ENCODE measurements around the gene EBF4.
"Not testable (repeated sequence)": the region's sequence is repeated elsewhere in the genome, so short reads cannot be mapped to it uniquely, and the experiment has no call there.

EBF4 gene

DNA sequence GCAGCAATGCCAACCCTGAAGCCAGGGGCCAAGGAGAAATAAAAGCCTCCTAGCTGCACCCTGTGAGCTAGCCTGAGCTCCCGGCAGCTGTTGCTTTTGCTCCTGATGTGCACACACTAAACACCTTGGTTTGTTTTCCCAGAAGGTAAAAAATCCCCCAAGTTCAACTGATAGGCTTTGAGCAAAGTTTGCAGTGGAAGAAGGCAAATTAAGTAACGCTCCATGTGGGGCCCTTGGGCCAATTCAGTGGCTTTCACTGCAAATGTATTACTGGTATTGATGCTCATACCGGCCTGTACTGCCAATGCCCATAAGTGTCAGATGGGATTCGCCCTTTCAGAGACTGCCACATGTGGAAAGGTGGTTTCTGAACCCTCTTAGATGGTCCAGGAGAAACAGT, 19.1 kb upstream of the EBF4 start:
- no peak for DNase-seq (ENCODE audit: low spot score)

DNA sequence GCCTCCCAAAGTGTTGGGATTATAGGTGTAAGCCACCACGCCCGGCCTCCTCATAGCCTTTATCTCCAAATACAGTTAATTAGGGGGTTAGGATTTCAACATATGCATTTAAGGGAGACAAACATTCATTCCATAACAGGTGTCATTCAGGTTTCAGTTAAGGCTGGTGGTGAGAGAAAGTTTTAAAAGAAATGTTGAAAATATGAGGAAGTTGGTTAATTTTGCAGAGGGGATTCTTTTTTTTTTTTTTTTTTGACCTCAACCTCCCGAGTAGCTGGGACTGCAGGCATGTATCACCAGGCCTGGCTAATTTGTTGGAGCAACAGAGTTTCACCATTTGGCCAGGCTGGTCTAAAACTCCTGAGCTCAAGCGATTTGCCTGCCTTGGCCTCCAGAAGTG, 12.5 kb upstream of the EBF4 start:
- DNase-seq (ENCODE audit: low spot score) = no peak

GRCh38 chr20:2682040-2682439, 10.5 kb upstream of the EBF4 start:
- not testable (repeated sequence) for DNase-seq (ENCODE audit: low spot score)

- not testable (repeated sequence) for DNase-seq (ENCODE audit: low spot score)
Observed at GRCh38 chr20:2684817-2685216, 7.8 kb upstream of the EBF4 start.

- no peak for DNase-seq (ENCODE audit: low spot score)
Observed at GRCh38 chr20:2687514-2687913, 5.1 kb upstream of the EBF4 start.

GRCh38 chr20:2688041-2688591, 4.5 kb upstream of the EBF4 start:
- DNase-seq (ENCODE audit: low spot score) = no peak

DNA sequence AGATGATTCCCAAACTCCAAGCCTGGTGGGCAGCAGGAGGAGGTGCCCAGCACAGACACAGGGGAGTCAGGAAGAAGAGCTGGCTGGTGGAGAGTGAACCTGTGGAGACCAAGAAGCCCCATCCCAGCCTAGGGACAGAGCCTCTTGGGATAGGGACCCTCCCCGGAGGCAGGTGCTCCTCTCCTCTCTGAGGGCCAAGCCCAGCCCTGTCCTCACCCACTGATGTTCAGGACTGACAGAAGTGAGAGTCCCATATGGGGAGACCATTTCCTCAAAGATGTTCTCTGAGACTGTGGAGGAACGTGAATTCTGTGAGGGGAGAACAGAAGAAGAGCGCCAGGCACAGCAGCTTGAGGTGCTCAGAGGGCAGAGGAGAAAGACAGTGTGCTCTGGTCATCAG, 2.4 kb upstream of the EBF4 start:
- DNase-seq (ENCODE audit: low spot score) = no peak

GRCh38 chr20:2690718-2691117, 1.9 kb upstream of the EBF4 start:
- no peak for DNase-seq (ENCODE audit: low spot score)

GRCh38 chr20:2691127-2691526, 1.5 kb upstream of the EBF4 start:
- DNase-seq (ENCODE audit: low spot score) = no peak

- DNase-seq (ENCODE audit: low spot score) = no peak
Observed at GRCh38 chr20:2691663-2692035, 931 bp upstream of the EBF4 start.

GRCh38 chr20:2692886-2693285, 306 bp downstream of the EBF4 start:
- DNase-seq (ENCODE audit: low spot score) = no peak

DNA sequence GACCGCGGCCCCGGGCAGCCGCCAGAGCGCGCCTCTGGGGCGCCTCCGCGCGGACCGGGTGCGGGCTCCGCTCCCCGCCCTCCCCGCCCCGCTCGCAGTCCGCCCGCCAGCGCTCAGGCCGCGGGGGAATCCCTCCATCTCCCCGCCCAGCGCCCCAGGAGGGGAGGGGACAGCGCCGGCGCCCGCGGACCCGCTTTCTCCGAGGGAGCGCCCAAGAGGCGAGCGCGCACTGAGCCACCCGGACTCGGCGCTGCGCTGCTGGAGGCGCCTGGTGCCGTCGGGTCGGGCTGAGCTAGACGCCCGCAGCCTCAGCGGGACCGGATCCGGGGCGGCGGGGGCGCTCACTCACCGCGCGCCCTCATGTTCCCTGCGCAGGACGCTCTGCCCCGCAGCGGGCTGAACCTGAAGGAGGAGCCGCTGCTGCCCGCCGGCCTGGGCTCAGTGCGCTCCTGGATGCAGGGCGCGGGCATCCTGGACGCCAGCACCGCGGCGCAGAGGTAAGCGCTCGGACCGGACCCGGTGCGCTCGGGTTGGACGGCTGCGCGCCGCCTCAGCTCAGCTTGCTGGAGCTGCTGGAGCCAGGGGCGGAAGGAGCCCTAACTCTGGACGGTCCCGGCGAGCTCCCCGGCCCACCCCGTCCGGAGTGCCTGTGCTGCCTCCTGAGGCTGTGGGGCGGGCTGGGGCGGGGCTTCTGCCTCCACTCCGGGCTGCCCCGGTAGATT, 867 bp downstream of the EBF4 start:
- DNase-seq (ENCODE audit: low spot score) = no peak

- no peak for DNase-seq (ENCODE audit: low spot score)
Observed at GRCh38 chr20:2694008-2694471, 1.5 kb downstream of the EBF4 start.

GRCh38 chr20:2694519-2694918, 1.9 kb downstream of the EBF4 start:
- DNase-seq (ENCODE audit: low spot score) = no peak

DNA sequence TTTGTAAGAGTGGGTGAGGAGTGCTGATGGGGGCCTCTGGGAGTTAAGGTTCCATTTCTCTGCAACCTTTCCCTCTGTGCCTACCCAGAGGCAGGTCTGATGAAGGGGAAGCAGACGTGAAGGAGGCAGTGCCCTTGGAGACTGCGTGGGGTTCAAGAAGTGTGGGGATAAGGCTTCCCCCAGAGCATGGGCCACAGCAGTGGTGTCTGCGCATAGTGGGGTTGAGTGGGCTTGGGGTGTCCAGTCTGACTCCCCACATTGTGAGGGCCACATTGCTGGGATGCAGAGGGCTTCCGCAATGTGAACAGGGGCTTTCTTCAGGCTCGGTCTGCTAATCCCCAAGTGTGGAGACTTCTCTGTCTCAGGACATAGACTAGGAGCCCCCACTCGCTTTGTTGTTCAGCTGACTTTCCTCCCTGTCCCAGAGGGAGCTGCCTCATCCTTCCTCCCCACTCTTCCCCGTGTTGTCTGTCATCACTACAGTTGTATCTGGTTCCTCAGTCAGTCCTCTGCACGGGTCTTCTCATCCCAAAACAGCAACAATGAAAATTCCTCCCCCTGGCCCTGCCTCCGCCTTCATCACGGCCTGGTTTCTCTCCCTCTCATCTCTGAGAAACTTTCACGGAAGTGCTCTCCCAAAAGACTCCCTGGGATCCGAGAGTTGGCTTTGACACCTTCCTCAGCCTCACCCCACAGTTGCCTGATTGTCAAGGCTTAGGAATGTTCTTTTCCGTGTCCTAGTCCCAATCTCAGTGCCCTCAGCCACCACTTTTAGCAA, 2.8 kb downstream of the EBF4 start:
- no peak for DNase-seq (ENCODE audit: low spot score)

- DNase-seq (ENCODE audit: low spot score) = not testable (repeated sequence)
Observed at GRCh38 chr20:2695984-2696525, 3.5 kb downstream of the EBF4 start.

GRCh38 chr20:2696646-2697045, 4.1 kb downstream of the EBF4 start:
- DNase-seq (ENCODE audit: low spot score) = no peak

- DNase-seq (ENCODE audit: low spot score) = no peak
Observed at GRCh38 chr20:2697768-2698167, 5.2 kb downstream of the EBF4 start.

DNA sequence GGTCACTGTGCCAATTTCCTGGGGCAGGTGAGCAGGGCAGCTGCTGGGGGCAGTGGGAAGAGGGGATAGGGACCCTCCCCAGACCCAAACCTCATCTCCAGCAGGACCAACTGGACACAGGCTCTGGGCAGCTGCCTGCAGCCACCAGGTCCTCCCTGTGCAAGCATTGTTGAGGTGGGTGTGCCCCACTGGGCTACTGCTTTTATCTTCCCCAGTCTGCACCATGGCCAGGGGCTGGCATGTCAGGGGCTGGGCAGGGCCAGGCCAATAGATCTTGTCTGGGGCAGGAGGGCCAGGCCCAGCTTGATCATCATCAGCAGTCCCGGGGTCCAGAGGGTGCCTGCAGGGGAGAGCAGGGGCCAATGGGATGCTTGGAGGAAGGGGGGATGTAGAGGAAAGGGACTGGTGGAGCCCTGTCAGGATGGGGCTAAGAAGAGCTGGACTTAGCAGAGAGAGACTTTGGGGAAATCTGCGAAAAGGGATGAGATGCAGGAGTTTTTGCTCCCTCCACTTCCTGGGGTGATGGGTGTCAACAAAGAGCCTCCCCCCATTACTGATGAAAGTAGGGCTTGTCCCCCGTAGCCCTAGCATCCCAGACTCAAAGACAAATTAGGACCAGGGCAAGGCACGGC, 5.7 kb downstream of the EBF4 start:
- DNase-seq (ENCODE audit: low spot score) = no peak

- DNase-seq (ENCODE audit: low spot score) = no peak
Observed at GRCh38 chr20:2698912-2699311, 6.3 kb downstream of the EBF4 start.

DNA sequence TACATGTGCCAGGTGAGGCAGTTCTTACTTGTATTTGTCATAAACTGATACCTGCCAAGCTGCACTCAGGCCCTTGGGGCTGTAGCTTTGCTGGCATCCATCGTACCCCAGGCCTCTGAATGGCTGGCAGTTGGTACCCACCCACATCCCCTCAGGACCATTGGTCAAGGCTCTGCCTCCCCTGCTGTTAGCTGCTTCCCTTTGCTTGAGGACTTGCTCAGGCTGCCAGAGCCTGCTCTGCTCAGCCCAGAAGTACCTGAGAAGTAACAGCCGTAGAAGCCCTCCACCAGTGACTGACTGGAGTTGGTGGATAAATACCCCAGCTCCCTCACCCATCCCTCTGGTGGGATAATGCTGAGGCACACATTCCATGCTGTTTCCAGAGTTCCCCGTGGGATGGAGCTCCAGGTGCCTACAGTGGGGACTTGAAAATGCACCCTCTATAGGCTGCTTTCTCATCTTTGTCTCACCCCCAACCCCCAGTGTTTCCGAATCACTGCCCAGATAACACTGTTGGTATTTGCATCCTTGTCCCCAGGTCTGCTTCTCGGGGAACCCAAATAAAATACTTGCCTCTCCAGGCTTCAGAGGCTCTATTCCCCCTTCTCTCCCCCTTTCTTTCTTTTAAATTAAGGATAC, 7.3 kb downstream of the EBF4 start:
- DNase-seq (ENCODE audit: low spot score) = no peak
